Measurements from ENCODE around the gene CCDC50. TPM values are rescaled to one million over a fixed set of nuclear protein-coding genes. Genes with fewer than 3 reads are reported as not detected.

The CCDC50 gene
- total RNA-seq, 1 experiment from 2014 or later: 106 TPM

DNA sequence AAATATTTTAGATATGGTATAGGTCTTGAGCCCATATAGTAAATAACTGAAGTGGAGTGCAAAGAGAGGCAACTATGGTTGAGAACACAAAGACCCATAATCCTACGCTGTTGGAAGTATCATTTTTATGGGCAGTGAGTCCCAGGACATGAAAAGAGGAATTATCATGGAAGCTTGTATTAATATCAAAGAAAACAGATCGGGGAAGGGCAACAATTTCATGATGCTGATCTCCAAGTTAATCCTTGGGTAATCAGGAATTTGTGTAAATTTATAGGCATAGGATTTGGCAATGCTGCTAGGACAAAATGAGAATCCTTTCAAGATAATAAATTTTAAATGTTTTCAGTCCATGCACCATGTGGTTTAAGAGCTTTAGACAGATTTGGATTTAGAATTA, 91.6 kb downstream of the CCDC50 start:
- DNase-seq (ENCODE audit: low spot score): no peak

DNA sequence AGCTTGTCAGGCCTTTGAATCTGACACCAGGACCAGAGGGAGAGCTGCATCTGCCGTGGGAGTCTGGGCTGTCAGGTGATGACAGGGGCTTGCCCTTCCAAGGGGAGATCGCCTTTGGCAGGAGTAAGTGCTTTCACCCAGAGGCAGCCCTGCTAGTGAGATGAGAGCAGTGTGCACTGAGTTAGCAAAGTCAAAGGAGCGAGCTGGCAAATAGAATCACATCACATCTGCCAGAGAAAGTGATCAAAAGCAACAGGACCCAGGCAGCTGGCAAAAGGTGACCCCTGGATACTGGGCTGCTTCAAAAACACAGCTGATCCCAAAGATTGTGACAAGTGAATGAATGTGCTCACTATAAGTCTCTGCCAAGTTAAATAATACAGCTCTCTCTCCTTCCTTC, 95.7 kb downstream of the CCDC50 start:
- no peak for DNase-seq (ENCODE audit: low spot score)

- peak; percentile 61 for DNase-seq (ENCODE audit: low spot score)
These were observed 96.1 kb downstream of the CCDC50 start for GRCh38 chr3:191425322-191425734.

- no peak for DNase-seq (ENCODE audit: low spot score)
These were observed 97.1 kb downstream of the CCDC50 start for GRCh38 chr3:191426311-191426710.

DNA sequence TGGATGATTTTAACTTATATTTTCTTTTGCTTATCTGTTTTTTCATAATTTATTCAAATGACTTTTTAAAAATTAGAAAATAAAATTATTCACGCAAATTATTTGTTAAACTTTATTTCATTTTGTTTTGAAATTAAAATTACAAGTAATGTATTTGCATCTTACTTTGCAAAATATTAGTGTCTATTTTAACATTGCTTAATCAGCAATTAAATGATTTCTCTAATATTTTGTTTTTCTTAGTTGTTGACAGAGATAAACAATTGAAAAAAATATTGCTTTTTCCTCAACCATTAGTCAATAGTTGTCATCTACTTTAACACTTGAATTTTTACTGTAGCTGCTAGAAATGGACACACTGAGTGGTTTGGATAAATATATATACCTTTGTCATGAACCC, 99.0 kb downstream of the CCDC50 start:
- no peak for DNase-seq (ENCODE audit: low spot score)

DNA sequence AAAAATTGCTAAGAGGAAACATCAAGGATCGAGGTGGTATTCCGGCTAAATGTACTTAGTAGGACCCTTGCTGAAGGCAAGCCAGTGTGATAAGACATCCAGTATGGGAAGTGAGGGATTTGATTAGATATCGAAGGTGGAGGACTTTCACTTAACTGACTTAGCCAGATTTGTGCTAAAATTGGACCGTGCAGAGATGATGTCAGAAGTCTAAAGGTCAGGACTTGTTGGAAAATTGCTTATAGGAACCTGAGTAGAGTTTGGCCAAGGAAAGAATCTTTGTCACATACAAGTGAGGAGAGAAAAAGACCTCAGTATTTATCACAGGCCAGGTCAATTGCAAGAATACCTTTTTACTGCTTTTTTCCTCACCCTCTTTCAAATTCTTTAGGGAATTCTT, 100.9 kb downstream of the CCDC50 start:
- DNase-seq (ENCODE audit: low spot score): no peak

DNA sequence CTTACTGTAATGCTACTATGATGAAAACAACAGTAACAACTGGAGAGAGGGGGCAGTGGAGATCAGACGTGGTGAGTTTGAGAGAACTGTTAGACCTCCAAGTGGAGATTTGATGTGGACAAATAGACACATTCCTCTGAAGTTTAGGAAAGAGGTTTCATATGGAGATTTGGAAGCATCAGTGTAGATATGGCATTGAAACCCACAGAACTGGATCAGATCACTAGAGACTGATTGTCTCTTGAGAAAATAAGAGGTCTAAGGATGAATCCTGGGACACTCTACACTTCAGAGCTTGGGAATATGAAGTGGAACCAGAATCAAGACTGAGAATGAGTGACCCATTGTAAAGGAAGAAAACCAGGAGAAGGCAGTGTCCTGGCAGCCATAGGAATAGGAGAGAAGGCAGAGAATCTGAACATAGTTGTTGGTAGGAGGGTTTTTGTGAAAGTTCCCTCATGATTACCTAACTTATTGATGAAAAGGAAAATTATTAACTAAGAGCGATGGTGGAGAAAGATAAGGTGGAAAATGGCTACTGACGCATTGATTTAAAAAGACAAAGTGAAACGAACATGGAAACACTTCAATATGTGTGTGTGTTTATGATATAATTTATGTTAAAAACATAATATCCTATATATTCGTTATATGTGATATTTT, 102.1 kb downstream of the CCDC50 start:
- no peak for DNase-seq (ENCODE audit: low spot score)

GRCh38 chr3:191432162-191432561, 103.0 kb downstream of the CCDC50 start:
- DNase-seq (ENCODE audit: low spot score): no peak

DNA sequence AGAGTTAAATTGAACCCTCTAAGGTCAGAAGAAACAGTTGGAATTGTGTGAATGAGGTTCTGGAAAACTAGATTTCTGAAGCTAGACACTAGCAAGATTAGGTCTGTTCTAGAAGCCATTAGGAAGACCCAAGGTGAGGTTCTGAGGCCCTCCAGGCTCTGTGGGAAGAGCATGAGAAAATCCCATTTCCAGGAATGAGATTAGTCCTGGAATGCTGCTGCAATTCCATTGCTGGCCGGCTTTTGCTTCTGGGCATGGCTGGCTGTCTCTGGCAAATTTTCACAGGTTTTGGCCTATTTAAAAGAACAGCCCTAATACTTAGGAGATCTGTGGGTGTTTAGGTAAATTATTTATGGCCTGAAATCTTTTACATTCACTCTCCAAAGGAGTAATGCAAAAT, 104.8 kb downstream of the CCDC50 start:
- no peak for DNase-seq (ENCODE audit: low spot score)

GRCh38 chr3:191435981-191436380, 106.8 kb downstream of the CCDC50 start:
- DNase-seq (ENCODE audit: low spot score): no peak

DNA sequence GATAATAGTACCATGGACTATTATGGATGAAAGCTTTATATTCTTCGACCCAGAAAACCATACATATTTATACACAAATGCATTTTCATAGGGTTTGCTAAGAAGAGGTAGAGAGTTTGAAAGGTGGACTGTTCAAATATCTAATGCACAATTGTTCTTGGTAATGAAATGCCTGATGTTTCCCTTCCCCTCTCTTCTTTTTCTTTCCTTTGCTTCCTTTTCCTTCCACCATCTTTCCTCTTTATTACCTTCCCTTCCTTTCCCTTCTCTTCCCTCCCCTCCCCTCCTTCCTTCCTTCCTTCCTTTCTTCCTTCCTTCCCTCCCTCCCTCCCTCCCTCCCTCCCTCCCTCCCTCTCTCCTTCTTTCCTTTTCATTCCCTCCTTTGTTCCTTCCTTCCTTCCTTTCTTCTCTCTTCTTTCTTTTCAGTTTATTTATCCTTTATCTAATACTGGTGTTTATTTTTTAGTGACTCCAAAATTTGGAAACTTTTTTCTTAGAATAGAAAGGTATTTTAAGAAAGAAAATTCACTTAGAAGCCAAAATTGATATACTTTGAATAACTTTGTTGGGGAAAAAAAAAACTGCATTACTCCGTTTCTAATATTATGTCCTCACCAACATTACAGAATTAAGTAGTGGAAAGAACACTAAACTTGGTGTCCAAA, 109.1 kb downstream of the CCDC50 start:
- DNase-seq (ENCODE audit: low spot score): no peak

DNA sequence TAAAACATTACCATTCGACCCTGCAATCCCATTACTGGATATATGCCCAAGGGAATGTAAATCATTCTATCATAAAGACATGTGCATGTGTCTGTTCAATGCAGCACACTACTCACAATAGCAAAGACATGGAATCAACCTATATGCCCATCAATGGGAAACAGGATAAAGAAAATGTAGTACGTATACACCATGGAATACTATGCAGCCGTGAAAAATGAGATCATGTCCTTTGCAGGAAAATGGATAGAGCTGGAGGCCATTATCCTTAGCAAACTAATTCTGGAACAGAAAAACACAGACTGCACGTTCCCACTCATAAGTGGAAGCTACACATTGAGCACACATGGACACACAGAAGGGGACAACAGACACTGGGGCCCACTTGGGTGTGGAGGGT, 111.3 kb downstream of the CCDC50 start:
- no peak for DNase-seq (ENCODE audit: low spot score)

- DNase-seq (ENCODE audit: low spot score): no peak
These were observed 112.5 kb downstream of the CCDC50 start for GRCh38 chr3:191441687-191442086.

- no peak for DNase-seq (ENCODE audit: low spot score)
These were observed 115.4 kb downstream of the CCDC50 start for GRCh38 chr3:191444569-191444968.

Other genes with a start within 250 kb of the CCDC50 start
- not detected in 2 replicates for gene OSTN, start 130.2 kb upstream of the CCDC50 start, total RNA-seq (2014; rRNA removed; shearing (Covaris generic))
- 0.95 TPM in 1 of 2 replicates, not detected in the other for gene UTS2B, start 1.1 kb downstream of the CCDC50 start, total RNA-seq (2014; rRNA removed; shearing (Covaris generic))
- gene PYDC2, start 131.8 kb downstream of the CCDC50 start, total RNA-seq (2014; rRNA removed; shearing (Covaris generic)): not detected in 2 replicates